Kidney glomerular epithelial cell (primary cell): ENCODE data around the gene HES1.
A peak's percentile ranks its signal among the peaks of the same experiment; 100 is the strongest.
"Not testable (repeated sequence)": the region's sequence is repeated elsewhere in the genome, so short reads cannot be mapped to it uniquely, and the experiment has no call there.

ENCODE experiments used
- DNase-seq: peaks from one replicate; lab custom pipeline; 2025; lab: John Stamatoyannopoulos, UW

Gene HES1

DNA sequence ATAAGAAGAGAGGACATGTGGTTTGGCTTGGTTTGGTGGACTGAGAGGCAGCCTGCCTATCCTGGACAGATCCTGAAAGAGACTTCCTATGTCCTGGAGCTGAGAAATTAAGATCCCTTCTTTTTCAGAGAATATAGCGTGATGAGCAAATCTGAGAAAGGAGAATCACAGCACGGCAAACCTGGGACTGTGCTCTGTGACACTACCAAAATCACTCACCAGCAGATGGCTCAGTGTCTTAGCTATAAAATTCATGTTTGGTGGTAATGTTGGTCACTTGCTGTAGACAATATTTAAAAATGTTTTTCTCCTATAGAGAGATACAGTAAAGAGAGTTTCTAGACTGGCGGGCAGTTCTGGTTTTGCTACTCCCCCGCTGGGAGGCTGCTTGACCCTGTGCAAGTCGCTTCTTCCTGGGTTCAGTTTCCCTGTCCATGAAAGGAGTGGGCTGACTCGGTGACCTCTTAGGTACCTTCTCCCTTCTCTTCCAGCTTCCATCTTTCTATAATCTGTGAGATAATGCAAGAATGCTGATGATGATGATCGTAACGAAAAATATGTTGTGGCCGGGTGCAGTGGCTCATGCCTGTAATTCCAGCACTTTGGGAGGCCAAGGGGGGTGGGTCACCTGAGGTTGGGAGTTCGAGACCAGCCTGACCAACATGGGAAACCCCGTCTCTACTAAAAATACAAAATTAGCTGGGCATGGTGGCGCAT lies 7.6 kb upstream of the HES1 start:
- no peak for DNase-seq

DNA sequence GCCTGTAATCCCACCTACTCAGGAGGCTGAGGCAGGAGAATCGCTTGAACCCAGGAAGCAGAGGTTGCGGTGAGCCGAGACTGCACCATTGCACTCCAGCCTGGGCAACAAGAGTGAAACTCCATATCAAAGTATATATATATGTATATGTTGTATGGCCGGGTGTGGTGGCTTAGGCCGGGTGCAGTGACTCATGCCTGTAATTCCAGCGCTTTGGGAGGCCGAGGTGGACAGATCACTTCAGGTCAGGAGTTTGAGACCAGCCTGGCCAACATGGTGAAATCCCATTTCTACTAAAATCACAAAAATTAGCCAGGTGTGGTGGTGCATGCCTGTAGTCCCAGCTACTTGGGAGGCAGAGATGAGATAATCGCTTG lies 7.0 kb upstream of the HES1 start:
- not testable (repeated sequence) for DNase-seq

DNA sequence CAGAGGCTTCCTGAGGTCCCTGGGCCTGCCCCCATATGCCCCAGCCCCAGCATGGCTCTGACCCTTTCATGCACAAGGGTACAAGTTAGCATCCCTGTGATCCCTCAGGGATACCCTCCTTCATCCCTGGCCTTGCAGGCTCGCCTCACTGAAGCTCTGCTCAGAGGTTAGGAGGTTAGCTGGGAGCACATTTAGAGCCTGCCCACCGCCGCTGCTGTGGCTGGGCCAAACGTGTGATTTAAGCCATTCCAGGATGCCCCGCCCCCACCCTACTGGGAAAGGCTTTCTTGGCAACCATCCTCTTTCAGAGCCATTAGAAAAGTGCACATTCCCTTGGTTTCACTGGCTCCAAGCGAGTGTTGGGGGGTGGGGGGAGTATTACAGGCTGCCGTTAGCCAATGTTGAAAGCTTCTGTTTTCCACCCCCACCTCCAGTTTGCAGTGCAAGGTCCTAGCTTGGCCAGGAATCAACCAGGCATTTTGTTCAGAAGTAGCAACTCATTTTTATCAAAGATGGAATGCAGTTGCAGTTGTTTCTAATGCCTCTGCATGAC lies 6.3 kb upstream of the HES1 start:
- no peak for DNase-seq

DNA sequence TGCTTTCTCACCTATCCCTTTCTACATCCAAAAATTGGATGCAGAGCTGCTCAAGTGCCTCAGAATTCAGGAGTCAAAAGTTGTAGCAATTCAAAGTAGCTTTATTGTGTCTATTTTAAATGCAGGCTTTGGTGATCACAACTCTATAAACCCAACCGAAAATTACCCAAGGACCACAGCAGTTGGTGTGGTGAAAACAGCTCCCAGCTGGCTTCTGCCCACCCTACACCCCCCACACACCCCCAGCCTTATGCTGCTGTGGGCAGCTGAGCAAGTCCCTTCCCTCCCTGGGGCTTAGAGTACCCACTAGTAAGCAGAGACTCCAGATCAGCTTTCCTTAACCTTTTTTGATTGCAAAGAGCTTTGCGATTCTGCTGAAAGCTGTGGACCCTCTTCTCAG lies 5.8 kb upstream of the HES1 start:
- no peak for DNase-seq

DNA sequence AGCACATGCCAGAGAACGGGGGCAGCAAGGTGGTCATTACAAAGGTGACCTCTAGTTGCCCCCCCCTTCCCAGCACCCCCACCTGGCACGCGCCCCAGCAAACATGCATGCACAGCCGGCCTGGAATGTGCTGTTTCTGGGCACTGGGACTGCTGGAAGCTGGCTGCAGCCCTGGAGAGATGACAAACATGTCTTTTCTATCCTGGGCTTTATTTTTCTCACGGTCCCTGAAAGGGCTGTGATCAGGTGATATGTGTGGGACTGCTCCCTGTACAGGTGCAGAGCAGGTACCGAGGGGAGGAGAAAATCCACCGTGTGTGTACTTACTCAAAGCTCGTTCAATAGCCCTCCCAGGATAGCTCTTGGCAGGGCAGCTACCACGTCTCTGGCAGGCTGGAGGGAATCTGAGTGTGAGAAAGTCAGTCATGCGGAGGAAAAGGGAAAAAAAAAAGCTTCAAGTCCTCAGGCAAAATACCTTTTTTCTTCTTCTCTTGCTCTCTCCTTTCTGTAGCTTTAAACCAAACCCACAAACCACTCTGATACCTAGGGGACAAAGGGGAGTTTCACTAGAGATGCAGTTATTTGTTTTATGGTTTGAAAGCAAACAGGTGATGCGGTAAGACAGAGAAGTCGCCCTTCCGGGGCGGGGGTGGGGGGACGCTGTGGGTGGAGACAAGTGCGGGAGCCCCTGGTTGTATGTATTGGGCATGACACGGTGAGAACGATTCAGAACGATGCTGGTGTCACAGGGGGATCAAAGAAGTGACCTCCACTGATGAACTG lies 5.0 kb upstream of the HES1 start:
- peak; percentile 44 for DNase-seq

DNA sequence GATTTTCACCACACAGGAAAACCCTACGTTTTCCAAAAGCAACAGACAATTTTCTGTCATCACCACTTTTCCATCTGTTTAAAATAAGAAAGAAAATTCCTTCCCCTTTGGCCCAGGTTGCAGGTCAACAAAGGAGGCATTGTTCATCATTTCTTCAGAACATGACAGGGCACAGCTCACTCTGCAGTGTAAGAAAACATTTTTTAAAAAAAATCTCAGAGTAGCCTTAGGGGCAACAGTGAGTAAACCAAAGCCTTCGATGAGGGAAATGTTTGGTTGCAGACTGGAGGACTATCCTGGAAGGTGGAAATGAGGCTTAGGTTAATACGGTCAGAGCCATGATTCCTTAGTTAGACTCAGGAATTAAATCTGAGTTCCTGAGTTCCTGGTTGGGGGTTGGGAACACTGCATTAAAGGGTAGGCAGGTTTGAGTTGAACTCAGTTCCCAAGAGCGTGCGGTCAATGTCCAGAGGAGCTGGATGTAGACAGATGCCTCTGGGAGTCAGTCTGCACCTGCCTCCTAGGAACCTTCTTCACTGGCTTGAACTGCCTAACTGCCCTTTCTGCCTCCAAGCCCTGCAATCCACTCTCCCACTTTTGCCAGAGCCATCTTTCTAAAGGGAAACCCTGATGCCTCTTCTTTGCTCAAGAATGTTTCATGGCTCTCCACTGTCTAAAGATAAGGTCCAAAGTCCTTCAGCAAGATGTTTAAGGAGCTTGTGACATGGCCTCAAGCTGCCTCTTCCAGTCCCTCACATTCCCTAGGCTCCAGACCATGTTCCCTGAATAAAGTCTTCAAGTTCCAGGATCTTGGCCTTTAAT lies 3.3 kb upstream of the HES1 start:
- DNase-seq, result no peak

DNA sequence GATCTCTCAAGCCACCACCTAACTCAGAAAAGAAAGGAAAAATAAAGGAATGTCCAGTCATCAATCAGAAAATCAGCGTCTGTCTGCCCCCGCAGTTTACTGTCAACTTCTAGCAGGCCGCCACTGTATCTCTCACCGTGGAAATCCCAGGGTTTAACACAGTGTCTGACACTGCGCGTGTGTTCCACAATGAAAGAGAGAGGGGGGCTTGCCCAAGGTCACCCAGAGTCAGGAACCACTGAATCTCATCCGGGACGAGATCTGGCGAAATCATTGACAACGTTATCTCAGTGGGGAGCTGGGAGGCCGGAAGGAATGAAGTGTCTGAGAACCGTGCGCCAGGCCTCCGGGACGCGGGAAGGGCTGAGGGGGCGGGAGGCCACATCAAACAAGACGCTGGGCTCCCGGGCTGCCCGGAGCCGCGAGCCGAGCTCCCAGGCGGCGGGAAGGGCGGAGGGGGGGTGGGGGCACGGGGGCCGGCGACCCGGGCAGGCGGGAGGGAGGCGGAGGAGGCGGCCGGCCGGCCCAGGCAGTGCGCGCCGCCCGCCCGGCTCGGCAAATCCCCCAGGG lies 2.2 kb upstream of the HES1 start:
- peak; percentile 84 for DNase-seq

DNA sequence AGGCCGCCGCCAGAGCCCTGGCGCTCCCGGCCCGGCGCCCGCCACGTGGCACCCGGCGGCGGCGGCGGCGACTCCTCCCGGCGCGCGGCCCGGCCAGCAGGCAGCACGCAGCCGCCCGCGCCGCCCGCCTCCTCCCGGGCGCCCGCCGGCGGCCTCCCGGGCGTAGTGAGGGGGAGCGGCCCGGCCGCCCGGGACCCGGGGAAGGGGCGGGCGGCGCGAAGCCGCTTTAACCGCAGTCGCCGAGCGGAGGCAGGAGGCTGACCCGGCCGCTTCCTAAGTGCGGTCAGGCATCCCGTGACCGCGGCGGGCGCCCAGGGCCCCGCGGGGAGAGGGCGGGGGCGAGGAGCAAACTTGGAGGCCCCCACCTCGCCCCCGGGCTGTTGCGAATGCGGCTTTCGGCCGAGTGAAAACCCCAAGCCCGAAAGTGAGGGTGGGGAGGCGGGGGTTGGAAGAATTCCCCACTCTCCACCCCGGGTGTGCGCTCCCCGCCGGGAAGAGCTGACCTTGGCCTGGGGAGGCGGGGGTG lies 1.7 kb upstream of the HES1 start:
- DNase-seq, result peak; percentile 88

DNA sequence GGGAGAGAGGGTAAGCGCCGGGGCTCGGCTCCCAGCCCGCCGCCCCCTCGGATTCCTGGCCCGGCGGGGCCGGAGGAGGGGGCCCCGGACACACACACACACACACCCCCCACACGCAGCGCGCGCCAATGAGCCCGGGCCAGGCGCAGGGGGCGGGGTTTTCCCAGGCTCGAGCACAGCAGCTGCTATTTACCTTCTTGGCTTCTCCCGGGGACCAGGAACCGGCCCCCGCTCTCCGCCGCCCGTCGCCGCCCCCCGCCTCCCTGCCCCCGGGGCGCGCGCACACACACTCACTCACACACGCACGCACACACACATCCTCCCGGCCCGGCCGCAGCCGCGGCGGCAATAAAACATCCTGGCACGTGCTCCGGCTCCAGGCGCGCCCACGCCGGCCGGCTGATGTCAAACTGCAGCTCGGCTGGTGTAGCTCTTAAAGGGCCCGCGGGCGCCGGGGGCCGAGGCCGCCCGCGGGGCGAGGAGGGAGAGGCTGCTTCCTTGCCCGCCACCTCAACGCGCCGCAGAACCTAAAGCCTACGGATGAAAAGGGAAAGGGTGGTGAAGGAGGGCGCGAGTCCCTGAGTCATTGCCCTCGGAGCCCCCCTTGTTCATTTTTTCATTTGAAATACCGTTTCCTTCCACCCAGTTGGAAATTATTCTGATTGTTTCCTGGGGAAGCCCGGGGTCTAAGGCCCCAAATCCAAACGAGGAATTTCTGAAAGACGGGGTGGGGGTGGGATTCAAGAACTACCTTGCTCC lies 1.0 kb upstream of the HES1 start:
- DNase-seq, result peak; percentile 92

DNA sequence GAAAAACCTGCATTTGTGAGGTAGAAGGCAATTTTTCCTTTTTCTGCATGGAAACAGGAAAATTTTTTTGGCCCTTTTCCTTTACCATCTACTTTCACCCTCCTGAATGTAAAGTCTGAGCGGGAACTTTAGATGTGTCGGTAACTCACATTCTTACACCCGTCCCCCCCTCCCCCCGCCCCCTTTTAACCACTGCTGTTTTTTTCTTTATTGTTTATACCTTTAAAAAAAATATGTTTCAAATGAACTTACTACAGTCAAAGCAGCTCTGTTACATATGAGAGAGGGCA lies 487 bp upstream of the HES1 start:
- no peak for DNase-seq

DNA sequence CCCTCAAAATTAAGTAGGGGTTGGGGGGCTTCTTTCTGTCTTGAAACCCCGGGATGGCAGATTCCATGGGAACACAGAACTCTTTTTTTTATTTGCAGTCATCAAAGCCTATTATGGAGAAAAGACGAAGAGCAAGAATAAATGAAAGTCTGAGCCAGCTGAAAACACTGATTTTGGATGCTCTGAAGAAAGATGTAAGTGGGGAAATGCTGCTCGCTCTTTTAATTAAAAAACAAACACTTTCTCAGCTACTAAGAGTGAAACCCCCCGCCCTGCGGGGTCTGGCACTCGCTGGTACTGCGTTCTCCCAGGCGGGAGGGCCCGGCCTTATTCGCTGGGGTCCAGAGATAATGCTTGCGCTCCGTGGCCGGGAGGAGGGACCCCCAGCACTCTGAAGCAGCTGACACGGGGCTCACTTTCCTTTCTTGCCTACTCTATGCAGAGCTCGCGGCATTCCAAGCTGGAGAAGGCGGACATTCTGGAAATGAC lies 615 bp downstream of the HES1 start:
- no peak for DNase-seq

DNA sequence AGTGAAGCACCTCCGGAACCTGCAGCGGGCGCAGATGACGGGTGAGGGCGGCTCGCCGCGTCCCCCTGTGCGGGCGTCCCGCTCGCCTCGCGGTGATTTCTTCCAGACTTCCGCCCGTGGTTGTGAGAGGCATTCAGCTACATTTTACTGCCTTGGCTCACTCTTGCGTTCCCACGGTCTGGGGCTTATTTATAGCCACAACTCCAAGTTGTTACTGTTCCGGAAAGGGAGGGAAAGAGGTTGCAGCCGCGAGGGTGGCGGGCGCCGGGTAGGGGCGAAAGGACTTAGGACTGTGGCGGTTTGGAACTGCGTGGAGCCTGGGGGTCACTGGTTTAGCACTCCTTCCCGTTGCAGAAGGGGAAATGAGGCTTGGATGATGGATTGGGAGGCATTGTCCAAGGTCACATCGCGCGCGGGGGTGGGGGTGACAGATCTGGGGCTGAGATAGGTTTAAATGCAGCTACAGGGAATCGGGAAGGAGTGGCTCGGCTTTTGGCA lies 1.1 kb downstream of the HES1 start:
- DNase-seq, result peak; percentile 46

DNA sequence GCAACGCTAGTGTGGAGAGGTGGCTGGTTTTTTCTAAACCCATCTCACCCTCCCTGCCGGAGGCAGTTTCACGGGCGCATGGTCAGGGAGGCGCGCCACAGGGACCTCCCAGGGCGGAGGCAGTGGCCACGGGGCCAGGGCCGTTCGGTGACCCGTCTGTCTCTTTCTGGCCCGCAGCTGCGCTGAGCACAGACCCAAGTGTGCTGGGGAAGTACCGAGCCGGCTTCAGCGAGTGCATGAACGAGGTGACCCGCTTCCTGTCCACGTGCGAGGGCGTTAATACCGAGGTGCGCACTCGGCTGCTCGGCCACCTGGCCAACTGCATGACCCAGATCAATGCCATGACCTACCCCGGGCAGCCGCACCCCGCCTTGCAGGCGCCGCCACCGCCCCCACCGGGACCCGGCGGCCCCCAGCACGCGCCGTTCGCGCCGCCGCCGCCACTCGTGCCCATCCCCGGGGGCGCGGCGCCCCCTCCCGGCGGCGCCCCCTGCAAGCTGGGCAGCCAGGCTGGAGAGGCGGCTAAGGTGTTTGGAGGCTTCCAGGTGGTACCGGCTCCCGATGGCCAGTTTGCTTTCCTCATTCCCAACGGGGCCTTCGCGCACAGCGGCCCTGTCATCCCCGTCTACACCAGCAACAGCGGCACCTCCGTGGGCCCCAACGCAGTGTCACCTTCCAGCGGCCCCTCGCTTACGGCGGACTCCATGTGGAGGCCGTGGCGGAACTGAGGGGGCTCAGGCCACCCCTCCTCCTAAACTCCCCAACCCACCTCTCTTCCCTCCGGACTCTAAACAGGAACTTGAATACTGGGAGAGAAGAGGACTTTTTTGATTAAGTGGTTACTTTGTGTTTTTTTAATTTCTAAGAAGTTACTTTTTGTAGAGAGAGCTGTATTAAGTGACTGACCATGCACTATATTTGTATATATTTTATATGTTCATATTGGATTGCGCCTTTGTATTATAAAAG lies 1.8 kb downstream of the HES1 start:
- DNase-seq, result peak; percentile 77

DNA sequence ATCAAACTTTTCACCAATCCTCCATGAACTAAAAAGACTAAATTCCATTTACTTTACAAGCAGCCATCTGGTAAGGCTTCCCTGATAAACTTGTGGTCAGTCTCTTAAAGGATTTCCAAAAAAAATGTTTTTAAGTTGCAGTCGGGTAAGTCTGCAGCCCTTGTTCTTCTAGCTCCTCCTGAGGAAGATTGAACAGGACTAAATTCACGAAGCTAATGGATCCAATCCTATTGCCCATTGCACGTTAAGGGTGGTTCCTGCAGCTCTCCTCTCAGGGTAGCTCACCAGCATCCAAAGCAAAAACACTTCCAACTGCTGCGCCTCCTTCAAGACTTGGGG lies 2.8 kb downstream of the HES1 start:
- DNase-seq, result peak; percentile 40

DNA sequence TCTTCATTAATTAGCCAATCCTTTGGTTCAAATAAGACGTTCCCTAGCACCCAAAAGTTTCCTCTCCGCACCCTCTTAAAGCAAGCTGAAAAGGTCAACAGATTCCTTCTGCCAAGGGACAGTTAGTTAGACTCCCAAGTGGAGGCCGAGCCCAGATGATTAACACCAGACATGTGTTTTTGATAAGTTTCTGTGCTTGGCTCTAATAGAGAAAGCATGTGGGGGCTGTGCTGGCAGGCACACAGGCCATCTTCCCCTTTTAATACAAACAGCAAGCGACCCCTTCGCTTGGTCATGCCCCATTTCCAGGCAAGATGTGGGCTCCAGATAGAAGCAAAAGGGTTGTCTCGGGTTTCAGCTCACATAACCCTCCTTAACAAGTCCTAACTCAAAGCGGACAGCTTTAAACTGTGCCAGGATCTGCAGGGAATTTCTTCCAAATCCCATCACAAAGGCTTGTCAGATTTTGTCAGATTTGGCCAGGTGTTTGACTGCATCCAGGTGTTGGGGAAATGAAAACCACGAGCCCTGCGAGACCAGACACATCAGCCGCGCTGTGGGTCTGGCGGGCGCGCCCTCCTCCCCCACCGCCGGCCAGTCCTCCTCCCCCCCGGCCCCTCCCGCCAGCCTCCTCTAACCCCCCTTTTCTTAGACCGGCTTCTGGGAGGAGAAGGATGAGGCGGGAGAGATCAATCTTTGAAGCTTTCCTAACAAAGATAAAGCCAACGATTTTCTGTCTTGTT lies 3.3 kb downstream of the HES1 start:
- peak; percentile 70 for DNase-seq

DNA sequence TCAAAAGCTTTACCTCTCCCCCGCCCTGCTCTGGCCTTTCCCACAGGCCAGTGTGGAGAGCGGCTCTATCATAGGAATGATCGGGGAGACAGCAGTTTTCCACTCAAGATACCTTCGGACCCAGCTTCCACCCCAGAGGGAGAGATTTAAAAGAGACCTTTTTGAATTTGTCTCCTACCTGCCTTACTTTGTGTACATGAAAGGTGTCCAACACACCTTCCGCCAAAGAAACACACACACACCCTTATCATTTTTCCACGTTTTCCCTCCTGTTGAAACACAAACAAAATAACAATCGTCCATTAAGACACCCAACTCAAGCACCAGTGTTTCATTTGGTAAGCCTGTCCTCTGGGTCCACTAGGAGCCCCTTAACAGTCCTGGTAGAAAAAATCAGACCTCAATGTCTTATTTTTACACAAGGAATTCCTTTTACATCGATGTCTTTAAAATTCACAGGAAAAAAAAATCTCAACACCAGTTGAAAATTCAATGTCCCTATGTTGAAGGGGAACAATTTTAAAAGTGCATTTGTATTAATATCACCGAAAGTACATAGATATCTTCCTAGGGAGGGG lies 4.0 kb downstream of the HES1 start:
- peak; percentile 55 for DNase-seq

DNA sequence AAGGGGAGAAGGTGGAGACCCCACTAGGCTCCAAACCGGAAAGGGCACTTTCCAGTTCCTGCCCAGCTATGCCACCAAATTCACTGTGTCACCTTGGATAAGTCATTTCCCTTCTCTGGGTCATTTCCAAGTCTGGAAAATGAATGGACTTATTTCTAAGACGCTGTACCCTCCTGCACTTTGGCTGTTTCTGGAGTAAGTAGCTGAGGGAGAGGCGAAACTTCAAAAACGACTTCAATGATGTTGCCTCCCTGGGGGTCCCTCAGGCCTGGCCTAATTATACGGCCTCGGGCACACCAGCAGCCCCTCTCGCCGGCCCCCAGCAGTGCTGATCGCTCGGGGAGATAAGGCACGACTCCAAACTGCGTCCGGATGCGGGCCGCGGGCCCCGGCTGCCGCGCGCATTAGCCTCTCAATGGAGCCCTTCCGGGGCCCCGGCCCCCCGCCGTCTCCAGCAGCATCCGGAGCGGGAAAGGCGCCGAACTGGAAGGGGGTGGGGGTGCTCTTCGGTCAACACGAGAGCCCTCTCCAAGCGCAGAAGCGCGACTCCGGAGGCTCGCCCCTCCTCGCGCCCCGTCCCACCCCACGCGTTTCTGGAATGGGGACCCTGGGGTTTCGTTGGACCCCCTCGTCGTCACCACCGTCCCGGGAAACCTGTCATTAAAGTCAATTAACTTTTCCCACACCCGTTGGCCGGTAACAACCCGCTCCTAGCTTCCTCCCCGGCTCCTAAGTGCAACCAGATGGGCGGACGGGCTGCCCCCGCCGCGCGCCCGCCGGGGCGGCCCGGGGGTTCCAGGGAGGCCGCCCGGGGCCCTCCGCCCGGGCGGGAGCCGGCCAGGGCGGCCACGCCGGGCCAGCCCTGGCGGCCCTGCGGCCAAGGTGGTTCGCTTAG lies 4.8 kb downstream of the HES1 start:
- no peak for DNase-seq
